ENCODE measurements around the gene ZNF497. TPM values are rescaled to one million over a fixed set of nuclear protein-coding genes. Genes with fewer than 3 reads are reported as not detected.

ZNF497 gene
- total RNA-seq, 6 donors from 2014 or later, result 1.5 to 15.7 (median 4.0) TPM

- no peak for ATAC-seq (ENCODE audit: low FRiP score in 2 of 2)
- WGBS, 2 donors, result 79 to 92% methylated on average over 9 to 14 of the region's 15 CpGs
- H3K27me3 ChIP-seq, result peaks cover 0 to 19% (median 4%) of the 10 kb centered on the region in 4 donors
These were observed 8.7 kb downstream of the ZNF497 start for GRCh38 chr19:58353717-58354477.

DNA sequence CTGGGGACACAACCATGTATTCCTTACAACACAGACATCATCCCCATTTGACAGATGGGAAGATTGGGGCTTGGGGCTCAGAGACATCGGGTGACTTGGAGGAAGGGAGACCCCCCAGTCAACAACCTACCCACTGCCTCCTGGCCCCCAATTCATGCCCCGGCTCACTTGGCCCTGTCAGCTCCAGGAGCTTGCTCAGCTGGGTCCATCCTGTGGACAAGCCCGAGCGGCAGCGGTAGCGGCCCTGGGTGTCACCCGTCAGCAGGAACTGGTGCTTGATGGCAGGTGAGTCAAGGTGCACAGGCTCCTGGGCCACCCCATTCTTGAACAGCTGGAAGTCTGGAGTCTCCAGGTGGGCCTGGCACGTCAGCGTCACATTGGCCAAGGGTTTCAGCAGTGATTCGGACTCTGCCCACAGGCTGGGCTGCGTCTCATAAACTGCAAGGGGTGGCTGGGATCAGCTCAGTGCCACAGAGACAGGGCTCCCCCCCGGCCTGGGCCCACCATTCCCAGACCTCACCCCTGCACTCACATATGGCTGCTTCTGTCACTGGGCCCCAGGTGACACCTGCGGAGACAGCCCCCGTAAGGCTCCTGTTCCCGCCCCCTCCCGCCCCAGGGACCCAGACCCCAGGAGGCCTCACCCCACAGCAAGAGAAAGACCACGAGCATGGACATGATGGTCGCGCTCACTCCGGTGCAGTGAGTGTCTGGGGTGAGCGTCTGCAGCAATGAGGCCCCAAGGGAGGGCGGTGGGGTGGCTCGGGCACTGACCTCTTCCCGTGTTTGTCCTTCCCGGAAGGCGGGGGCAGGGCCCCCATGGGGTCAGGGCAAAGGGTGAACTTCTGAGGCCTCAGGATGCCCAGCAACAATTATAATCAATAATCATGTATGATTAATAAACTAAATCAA lies 9.5 kb downstream of the ZNF497 start, which contains the start of gene A1BG:
Gene A1BG (minus strand): TSS at position 733 of the 912 bp plus-strand sequence. CDS start 55 bp downstream, at position 678.
- no peaks in the 10 kb centered on the region for H3K9me3 ChIP-seq
- H3K4me1 ChIP-seq, result peaks cover 14 to 34% (median 24%) of the 10 kb centered on the region in 4 donors
- no peak within 1 kb of the TSS for H3K4me3 ChIP-seq
- H3K36me3 ChIP-seq, result peaks cover 0 to 11% (median 0%) of the 10 kb centered on the region in 4 donors
- ATAC-seq (ENCODE audit: low FRiP score in 2 of 2), result no peak
- no peak within 1 kb of the TSS for H3K27ac ChIP-seq
- WGBS, 2 donors, result 69 to 83% methylated on average over 11 to 26 of the region's 26 CpGs
- H3K27me3 ChIP-seq, result peaks cover 0 to 19% (median 4%) of the 10 kb centered on the region in 4 donors
- DNase-seq, result peak in 1 of 2 donors; percentile 74
- no peak for TF ChIP-seq POLR2A (IDR thresholded peaks at IDR 0.05)
- TF ChIP-seq EP300 (IDR thresholded peaks at IDR 0.05), result no peak
- no peak for TF ChIP-seq POLR2AphosphoS5 (IDR thresholded peaks at IDR 0.05)
- TF ChIP-seq CTCF (IDR thresholded peaks at IDR 0.05), result no peak

More at GRCh38 chr19:58353717-58354477, 8.7 kb downstream of the ZNF497 start:
- H3K4me3 ChIP-seq, result no peak overlapping the region
- peaks cover 7 to 29% (median 19%) of the 10 kb centered on the region in 4 donors for H3K4me1 ChIP-seq
- H3K9me3 ChIP-seq, result no peaks in the 10 kb centered on the region
- H3K36me3 ChIP-seq, result peaks cover 0 to 11% (median 0%) of the 10 kb centered on the region in 4 donors
- H3K27ac ChIP-seq, result no peak overlapping the region
- DNase-seq, result no peak
- TF ChIP-seq CTCF (IDR thresholded peaks at IDR 0.05) (no peak), POLR2AphosphoS5 (IDR thresholded peaks at IDR 0.05) (no peak), EP300 (IDR thresholded peaks at IDR 0.05) (no peak), POLR2A (IDR thresholded peaks at IDR 0.05) (no peak)

GRCh38 chr19:58351990-58352755 lies 10.4 kb downstream of the ZNF497 start:
- Histone ChIP-seq H3K9me3 (no peaks in the 10 kb centered on the region), H3K4me3 (no peak overlapping the region), H3K36me3 (peaks cover 0 to 11% (median 0%) of the 10 kb centered on the region in 4 donors), H3K4me1 (peaks cover 16 to 39% (median 24%) of the 10 kb centered on the region in 4 donors), H3K27me3 (peaks cover 0 to 23% (median 5%) of the 10 kb centered on the region in 4 donors), H3K27ac (no peak overlapping the region)
- ATAC-seq (ENCODE audit: low FRiP score in 2 of 2), result no peak
- no peak for TF ChIP-seq CTCF (IDR thresholded peaks at IDR 0.05)
- WGBS, 2 donors, result 80 to 91% methylated on average over 14 to 23 of the region's 23 CpGs
- DNase-seq, result peak in 1 of 2 donors; percentile 32

- ATAC-seq (ENCODE audit: low FRiP score in 2 of 2), result no peak
- TF ChIP-seq POLR2AphosphoS5 (IDR thresholded peaks at IDR 0.05) (no peak), CTCF (IDR thresholded peaks at IDR 0.05) (no peak), POLR2A (IDR thresholded peaks at IDR 0.05) (no peak), EP300 (IDR thresholded peaks at IDR 0.05) (no peak)
- WGBS, 2 donors, result 82 to 94% methylated on average over 5 to 9 of the region's 9 CpGs
- no peaks in the 10 kb centered on the region for H3K9me3 ChIP-seq
- H3K4me1 ChIP-seq, result peaks cover 12 to 39% (median 23%) of the 10 kb centered on the region in 4 donors
- no peak overlapping the region for H3K4me3 ChIP-seq
- no peak for DNase-seq
- peaks cover 0 to 11% (median 0%) of the 10 kb centered on the region in 4 donors for H3K36me3 ChIP-seq
- H3K27me3 ChIP-seq, result peaks cover 0 to 20% (median 3%) of the 10 kb centered on the region in 4 donors
- H3K27ac ChIP-seq, result no peak overlapping the region
These were observed 11.0 kb downstream of the ZNF497 start for GRCh38 chr19:58351558-58351878.

All from upper lobe of left lung (tissue), 6 donors.